ENCODE data around the gene PIGS.

PIGS gene

DNA sequence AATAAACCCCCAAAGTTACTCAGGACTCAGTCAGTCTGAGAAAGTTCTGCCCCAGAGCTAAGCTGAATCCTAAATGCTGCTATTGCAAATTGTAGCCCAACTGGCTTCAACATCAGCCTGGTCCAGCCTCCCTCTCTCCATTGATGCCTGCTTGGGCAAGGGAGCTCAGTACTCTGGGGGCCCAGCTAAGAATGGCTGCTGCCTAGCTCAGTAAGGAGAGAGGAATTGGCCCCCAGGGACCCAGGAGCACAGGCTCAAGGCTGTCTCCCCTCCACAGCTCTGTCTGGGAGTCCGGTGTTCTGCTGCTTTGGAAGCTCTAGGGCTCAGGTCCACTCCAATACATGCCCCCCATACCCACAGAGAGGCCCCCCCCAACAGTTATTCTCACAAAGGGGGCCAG lies 20.5 kb downstream of the PIGS start:
- no peak for DNase-seq (ENCODE audit: low read depth in 2 of 2)

DNA sequence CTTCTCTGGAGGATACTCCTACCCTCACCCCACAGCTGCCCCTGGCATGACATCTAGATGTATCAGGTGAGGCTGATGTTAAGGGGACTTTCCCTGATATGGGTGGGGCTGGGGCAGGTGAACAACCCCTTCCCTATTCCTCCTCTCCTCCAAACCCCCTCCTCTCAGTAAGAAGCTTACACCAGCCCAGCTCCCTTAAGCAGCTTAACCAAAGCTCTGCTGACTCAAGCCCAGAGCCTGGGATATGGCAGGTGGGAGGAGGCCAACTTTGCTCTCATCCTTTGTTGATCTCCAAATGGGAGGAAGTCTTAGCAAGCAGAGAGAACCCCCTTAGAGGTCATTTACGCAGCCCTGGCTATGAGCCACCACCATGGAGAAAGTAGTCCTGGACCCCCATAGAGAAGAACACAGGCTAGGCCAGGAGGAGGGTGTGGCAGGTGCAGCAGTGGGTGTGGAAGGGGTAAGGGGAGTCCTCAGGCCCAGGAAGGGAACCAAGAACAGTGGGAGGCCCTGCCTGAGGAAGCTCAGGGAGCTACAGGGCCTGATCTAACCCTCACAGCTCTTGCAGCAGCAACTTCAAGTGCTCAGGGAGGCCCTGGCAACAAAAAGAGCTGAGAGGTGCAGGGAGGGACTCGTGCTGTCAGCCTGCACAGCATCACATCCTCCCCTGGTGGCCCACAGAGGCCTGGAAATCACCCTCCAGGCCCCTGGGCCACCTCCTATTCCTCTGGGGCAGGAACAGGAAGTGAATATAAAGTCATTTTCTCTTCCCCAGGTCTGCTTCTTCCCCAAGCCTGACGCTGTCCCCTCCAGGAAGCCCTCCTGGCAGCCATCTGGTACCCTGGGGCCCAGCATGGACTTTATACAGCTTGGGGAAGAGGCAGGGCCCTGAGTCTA lies 21.8 kb downstream of the PIGS start:
- DNase-seq (ENCODE audit: low read depth in 2 of 2), result no peak

DNA sequence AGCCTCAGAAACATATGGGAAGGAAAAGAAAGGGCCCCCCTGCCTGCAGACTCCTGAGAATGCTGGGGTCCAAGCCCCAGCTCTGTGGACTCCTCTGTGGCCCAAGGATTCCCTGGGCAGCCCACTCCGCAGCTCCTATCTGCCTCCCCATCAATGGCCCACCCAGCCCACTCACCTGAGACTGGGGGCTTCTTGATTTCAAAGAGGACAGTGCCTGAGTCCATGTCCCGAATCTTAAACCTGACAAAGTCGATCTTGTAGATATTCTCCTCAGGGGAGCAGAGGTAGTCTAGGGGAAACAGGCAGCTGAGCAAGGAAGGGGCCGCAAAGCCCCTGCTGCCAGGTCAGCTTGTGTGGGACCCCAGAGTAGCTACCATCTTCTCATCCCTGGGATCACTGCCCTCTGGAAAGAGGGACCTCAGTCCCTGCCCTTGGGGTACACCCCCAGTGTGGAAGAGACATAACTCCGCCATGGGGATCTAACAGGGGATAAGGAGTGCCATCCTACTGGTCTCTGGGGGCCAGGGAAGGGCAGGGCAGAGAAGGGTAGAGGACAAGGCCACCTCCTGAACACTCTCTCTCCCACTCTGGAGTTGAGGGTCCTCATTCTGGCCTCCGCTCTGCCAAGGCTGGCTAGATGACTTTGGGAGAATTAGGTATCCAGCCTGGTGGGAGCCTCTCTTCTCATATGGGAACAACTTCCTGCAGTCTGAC lies 22.8 kb downstream of the PIGS start:
- DNase-seq (ENCODE audit: low read depth in 2 of 2), result no peak

DNA sequence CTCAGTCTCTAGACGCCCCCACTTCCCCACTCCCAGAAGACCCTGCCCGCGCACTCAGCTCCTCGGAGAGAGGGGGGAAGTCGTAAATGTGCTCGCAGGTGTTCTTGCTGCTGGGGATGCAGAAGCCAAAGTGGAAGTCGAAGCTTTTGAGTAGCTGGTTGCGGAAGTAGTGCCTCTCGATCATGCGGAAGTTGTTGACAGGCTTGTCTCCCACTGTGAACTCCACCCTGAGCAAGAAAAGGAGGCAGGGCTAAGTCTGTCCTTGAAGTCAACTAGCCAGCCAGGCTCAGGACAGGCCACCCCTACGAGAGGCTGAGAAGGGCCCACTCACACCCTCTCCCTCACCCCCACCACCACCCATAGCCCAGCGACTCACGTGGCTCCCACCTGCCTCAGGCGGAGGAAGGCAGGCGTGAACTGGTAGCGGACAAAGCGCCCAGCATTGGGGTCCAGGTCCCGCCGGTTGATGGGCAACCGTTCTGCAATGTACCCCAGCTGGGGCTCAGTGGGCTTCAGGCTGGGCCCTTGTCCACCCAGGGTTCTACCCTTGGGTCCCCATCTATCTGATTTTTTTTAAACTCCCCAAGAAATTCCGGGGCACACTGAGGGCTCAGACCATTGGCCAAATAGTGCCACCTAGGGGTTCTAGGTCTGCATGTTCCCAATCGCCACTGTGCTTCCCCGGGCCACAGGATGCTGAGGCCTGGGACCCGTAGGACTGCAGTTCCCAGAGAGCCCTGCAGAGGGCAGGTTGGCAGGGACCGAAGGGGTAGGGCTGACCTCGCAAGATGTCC lies 23.5 kb downstream of the PIGS start:
- no peak for DNase-seq (ENCODE audit: low read depth in 2 of 2)

DNA sequence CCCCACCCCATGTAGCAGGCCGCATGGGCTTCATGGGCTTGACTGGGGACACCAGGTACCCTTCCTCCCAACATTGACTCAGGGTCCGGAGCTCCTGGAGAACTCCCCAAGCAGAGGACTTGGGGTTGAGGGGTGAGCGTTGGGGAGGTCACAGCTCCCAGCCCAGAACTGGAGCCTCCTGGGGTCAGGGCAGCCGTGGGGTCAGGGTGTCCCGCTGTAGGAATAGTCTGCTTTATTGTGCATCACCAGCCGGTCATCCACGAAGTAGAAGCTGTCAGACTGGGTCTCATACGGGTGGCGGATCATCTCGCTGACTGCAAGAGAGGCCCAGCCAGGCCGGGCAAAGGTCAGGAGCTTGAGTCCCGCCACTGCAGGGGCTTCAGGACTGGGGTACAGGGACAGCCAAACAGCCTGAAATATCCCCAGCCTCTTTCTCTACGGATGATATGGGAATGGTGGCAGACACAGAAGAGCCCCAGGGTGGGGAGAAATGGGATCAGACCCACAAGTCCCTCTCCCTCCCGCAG lies 24.2 kb downstream of the PIGS start:
- DNase-seq (ENCODE audit: low read depth in 2 of 2), result no peak

DNA sequence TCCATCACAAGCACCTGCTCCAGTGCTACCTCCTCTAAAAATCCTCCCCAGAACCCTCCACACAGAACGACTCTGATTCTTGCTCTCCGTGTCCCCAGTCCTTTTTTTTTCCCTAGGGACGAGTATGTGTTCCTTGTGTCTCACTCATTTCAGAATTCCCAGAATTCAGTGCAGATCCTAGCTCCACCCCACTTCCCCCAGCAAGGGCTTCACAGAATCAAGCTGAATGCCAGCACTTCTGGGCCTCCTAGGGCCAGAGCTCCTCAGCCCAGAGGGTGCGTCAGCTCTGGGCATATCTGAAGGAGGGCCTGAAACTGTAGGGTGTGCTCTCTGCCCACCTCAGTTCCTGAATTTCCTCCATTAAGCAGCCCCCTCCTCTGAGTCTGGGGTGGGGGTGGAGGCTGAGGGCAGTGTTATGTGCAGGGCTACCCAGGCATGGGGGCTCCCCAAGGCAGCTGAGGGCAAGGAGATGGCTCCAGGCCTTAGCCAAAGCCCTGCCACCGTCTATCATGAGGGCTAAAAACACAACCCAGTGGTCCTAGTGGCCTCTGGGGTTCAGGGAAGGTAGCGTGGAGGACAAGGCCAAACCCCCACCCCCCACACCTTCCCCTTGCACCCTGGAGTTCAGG lies 25.4 kb downstream of the PIGS start:
- DNase-seq (ENCODE audit: low read depth in 2 of 2), result no peak

DNA sequence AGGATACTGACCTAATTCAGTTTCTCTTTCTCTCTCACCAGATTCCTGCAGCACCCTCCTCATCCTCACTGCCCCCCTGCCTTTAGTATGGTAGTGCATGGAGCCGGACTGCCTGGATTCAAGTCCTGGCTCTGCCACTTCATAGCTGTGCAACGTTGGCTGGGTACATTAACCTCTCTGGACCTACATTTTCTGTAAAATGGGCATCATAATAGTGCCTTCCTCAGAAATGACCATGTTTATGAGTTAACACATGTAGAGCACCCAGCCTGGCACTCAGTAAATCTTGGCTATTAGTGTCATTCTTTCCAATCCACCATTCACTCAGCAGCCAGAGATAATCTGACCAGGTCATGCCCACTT lies 26.2 kb downstream of the PIGS start:
- no peak for DNase-seq (ENCODE audit: low read depth in 2 of 2)

DNA sequence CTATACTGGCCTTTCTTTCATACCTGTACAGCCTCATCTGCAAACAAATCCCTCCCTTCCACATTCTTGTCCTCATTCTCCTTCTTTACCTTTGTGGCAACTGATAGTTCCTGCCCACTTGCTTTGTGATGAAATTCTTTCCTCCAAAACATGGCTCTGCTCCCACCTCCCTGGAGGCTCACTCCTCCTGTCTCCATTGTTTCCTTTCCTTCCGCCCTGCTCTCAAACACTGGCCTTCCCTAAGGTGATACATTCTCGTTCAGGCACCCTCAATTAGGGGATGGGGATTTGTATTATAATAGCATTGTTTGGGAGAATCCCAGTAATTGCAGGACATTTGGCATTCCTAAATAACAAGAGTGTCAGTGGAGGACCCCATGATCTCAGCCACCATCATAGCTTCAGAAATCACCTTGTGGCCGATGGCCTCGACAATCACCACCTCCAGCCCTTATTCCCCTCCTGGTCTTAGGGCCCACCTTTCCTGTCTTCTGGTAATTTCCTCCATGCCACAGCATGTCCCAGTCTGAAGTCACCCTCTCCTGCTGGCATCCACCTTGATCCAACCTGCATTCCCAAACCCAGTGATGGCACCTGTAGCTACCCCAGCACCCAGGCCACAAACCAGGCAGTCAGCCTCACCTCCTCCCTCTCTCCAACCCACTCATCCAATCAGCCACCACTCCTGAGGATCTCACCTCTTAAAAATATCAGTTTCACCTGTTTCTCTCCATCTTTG lies 26.8 kb downstream of the PIGS start:
- DNase-seq (ENCODE audit: low read depth in 2 of 2), result no peak

DNA sequence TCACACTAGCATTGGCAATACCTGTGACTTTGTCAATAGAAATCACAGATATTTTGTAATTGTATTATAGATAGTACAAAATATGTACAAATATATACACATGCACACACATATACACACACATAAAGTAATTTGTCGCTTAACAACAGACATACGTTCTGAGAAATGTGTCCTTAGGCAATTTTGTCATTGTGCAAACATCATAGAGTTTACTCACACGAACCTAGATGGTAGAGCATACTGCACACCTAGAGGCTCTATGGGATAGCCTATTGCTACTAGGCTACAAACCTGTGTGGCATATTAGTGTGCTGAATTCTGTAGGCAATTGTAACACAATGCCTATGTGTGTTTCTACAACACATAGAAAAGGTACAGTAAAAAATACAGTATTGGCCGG lies 29.9 kb downstream of the PIGS start:
- DNase-seq (ENCODE audit: low read depth in 2 of 2), result no peak

DNA sequence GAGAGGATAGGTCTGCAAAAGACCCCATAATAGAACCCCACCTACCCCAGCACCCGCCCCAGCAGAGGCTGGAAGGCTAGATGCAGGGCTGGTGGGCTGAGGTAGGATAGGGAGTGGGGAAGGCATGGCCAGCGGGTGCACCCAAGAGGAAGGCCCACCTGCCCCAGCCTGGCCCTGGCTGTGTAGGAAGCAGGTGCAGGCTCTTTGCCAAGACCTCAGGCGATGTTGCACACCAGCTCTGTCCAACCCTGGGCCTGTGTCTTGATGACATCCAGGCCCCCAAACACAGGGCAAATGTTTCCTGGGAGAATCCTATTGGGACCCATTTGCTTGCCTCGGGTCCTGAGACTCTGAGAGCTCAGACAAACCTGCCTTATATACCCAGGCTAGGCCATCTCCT lies 31.1 kb downstream of the PIGS start:
- no peak for DNase-seq (ENCODE audit: low read depth in 2 of 2)

DNA sequence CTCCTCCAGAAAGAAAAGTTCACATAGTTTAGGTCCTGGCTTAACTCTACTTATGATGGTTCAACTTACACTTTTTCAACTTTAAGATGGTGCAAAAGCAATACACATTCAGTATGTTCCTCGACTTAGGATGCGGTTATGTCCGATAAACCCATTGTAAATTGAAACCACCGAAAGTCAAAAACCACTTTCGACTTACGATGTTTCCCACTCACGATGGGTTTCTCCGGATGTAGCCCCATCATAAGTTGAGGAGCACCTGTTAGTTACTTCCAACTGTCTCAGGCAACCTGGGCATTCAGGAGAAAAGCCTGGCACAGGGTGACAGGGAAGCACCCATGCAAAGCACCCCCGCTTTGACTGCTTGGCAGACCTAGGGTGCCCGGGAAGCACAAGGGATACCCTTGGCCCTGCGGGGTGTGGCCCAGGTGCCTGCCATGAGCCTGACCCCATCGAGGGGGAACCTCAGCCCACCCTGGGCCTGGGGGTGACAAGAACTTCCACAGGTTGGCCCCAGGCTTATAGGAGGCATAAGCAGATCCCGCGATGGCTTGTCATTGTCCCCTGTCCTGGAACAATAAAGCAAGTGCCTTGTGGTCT lies 32.9 kb downstream of the PIGS start:
- no peak for DNase-seq (ENCODE audit: low read depth in 2 of 2)

DNA sequence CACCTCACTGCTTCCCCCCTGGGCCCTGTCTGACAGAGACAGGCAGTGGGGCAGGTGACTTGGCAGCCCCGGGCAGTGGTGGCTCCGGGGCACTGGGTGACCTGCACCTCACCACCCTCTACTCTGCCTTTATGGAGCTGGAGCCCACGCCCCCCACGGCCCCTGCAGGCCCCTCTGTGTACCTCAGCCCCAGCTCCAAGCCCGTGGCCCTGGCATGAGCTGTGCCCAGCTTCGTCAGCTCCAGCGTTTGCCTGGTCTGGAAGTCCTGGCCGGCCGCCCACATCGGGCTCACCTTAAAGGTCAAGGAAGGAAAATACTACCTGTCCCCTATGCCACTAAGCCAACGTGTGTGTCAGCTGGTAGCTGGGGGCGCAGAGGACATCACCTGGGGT lies 34.1 kb downstream of the PIGS start:
- DNase-seq (ENCODE audit: low read depth in 2 of 2), result no peak

DNA sequence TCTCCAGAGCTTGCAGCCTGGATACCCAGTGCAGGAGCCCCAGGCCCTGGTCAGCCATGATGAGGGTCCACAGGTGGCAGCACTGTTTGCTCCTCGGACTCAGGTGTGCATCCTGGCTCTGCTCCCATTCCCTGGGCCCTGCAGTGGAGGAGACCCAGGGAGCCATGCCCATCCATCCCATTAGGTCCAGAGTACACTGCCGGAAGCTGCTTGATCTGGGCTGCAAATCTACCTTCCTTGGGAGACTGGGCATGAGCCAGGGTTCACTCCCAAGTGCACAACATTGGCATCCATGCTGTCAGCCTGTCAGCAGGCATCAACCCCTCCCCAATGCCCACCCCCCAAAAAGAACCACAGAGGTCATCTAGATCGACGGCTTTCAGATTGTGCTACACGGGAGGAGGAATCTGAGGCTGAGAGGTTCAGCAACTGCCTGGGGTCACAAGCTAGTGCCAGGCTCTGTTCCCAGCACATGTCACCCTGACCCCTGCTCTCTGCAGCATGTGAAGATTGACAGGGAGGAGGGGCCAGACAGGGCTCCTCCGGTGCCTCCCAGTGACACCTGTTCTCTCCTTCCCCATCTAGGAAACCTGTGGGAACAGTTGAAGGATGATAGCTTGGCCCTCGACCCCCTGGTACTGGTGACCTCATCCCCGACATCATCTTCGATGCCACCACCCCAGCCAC lies 34.6 kb downstream of the PIGS start:
- no peak for DNase-seq (ENCODE audit: low read depth in 2 of 2)

DNA sequence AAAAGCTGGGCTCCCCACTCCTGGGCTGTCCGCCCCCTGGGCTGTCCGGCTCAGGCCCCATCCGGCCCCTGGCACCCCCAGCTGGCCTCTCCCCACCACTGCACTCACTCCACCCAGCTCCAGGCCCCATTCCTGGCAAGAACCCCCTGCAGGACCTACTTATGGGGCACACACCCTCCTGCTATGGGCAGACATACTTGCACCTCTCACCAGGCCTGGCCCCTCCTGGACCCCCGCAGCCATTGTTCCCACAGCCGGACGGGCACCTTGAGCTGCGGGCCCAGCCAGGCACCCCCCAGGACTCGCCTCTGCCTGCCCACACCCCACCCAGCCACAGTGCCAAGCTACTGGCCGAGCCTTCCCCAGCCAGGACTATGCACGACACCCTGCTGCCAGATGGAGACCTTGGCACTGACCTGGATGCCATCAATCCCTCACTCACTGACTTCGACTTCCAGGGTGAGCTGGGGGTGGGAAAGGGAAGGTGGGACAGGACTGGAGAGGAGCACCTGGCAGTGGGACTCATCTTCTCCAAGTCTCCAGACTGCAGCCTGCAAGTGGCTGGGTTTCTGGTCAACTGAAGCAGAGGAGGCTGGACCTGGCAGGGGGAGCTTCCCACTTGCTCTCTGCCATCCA lies 36.5 kb downstream of the PIGS start:
- DNase-seq (ENCODE audit: low read depth in 2 of 2), result no peak

DNA sequence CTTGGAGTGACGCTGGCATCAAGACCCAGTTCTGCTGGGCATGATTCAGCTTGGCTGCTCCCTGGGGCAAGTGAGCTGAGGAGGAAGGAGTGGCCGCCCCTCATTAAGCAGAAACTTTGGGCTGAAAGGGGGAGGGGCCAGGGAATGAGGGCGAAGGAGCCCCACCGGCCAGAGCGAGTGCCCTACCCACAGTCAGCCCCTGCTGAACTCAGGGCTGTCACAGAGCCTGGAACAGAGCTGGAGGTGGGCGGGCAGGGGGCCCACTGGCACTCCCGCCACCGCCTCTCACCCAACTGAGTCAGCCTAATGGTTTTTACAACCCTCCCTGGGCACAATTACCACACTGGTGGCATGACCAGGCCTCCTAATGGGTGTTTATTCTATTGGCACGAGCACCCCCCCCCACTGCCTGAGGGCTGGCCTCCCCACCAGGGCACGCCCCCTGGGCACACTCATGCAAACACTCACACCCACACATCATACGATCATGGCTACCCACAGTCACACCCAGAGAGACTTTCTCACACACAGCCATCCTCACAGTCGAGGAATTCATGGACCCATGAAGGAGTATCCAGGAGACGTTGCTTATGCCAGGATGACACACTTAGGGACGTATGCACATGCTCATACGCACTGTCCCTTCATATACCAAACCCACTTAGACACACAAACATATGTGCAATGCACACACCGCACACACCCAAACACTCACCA lies 38.1 kb downstream of the PIGS start:
- DNase-seq (ENCODE audit: low read depth in 2 of 2), result no peak

DNA sequence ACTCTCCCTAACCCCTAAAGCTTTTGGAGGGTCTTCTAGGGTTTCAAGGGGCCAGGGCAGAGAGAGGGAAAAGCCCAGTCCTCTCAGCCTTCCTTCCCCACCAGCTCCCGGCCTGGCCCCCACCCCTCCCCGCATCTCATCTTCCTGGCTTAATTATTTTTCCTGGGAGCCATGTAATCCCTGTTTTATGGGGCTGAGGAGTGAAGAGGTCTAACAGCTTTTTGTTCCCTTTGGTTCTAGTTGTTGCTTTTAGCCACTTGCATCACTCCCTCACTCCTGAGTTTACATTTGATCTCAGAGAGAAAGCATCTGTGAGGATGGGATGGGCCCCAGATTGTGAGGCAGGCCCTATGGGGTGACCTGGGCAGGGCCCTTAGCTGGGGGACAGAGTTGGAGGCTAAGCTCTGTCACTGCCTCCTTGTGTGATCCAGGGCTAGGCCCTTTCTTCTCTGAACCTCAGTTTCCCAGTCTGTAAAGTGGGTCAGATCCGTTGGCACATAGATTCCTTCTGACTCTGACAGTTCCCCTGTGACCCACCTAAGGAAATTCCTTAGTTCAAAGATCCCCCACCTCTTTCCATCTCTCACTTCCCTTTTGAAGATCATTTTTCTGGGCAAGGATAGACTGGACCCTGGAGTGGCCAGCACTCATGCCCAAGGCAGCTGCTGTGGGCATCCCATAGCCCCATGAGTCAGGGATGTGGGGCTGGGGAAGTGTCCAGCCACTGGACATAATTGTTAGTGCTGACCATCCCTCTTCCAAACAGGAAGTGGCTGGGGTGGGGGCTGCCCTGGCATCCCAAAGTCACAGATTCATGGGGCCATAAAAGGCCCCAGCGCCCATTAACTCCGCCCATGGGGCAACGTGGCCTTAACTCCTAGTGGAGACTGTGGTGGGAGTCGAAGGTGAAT lies 39.0 kb downstream of the PIGS start:
- DNase-seq (ENCODE audit: low read depth in 2 of 2), result no peak

DNA sequence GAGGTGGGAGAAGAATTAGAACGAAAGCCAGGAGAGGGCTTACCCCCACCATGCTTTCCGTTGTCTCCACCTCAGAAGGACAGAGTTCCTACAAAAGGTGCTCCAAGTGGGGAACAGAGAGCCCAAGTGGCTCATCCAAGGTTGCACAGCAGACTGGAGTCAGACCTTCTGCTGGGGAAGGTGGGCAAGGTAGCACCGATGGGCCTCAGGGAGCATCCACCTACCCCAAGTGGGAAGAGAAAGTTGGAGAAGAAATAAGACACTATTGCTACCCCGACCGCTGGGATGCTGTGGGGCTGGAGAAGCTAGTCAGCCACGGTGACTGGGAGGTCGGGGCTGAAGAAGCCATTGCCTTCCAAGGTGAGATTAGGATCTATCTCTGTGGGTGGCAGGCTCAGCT lies 40.4 kb downstream of the PIGS start:
- DNase-seq (ENCODE audit: low read depth in 2 of 2), result no peak

DNA sequence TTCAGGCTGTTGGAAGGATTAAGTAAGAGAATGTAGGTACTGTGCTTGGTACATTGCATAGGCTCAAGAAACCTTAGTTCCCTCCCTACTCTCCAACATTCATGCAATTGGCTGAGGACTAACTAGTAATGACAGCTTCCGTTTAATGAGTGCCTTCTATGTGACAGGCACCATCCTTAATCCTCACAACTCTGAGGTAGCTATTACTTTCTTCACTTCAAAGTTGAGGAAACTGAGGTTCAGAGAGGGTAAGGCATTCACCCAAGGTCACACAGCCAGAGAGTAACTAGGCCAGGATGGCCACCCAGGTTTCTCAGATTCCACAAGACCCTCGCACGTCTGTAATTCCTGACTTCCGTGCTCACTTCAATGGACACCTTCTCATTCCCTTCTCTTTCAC lies 41.1 kb downstream of the PIGS start:
- DNase-seq (ENCODE audit: low read depth in 2 of 2), result no peak
